Ovary (tissue), 9 donors: ENCODE results near the gene TACC2. TPM values are rescaled to one million over a fixed set of nuclear protein-coding genes. Genes with fewer than 3 reads are reported as not detected.

Experiments used
- DNase-seq, 5 donors: peaks; one replicate each; pipeline ENCODE4 v3.0.0-alpha.2; 2019 to 2020
- H3K27ac ChIP-seq, 2 donors: fragments of 200-600 bp; one replicate each; pipeline versions ENCODE4 v1.5.1 to v1.8.0; 2019 to 2022
- H3K27me3 ChIP-seq: fragments of 200-600 bp; one replicate; pipeline ENCODE4 v1.8.0; 2022
- H3K36me3 ChIP-seq: fragments of 200-600 bp; sonication (generic); one replicate; pipeline ENCODE4 v1.5.1; 2019
- H3K4me1 ChIP-seq: one replicate; pipeline ENCODE4 v1.8.1; 2013; ENCODE audit warnings: mild to moderate bottlenecking, moderate library complexity; ENCODE audit not compliant: insufficient read depth
- H3K4me3 ChIP-seq: fragments of 200-600 bp; sonication (generic); one replicate; pipeline ENCODE4 v1.5.1; 2017
- H3K9me3 ChIP-seq, 2 donors: fragments of 200-600 bp in 1 of 2; sonication (generic) in 1 of 2; one replicate each; pipeline versions ENCODE4 v1.5.1 to v1.8.1; 2013 to 2019; ENCODE audit warnings: mild to moderate bottlenecking in 1 of 2, moderate library complexity in 1 of 2
- EP300 ChIP-seq: sonication (generic); formaldehyde crosslinking; IDR thresholded peaks from one replicate; pipeline ENCODE4 v1.6.1; 2017; ENCODE audit warnings: antibody characterized with exemption
- POLR2A ChIP-seq: fragments of 450-650 bp; IDR thresholded peaks from one replicate; pipeline ENCODE4 v1.6.1; 2017; ENCODE audit warnings: antibody characterized with exemption, mild to moderate bottlenecking, moderate library complexity
- WGBS, 3 donors: extraction: QIAGEN DNeasy Blood & Tissue Kit in 1 of 3; methylation state at CpG; one replicate each; pipeline versions ENCODE4 v1.1.5 to v1.1.7; 2013 to 2017; 5-methylcytosine and 5-hydroxymethylcytosine counted together
- intact Hi-C, 4 donors: fragments of 100-400 bp; cut with DNase I; formaldehyde crosslinking; loops; one replicate each; pipeline versions ENCODE4 v1.11.0 to v1.15.1; 2022 to 2023
- polyA plus RNA-seq, 2 donors: library from polyadenylated mRNA; stranded (reverse); fragments of 200-250 nt in 1 of 2; fragments of 350-450 nt in 1 of 2; fragmentation: Illumina TruSeq in 1 of 2; extraction: RNeasy Lipid Tissue Mini Kit (QIAGEN cat#74804) in 1 of 2; gene quantifications; one replicate each; pipeline ENCODE4 v1.2.3, GENCODE V29; 2013 to 2014
- total RNA-seq, 7 donors: library from RNA; depleted of rRNA in 2 of 7; stranded (reverse); fragments of >200 nt in 2 of 7; fragmentation: NEBNext Ultra II Directional in 3 of 7; extraction: Animal tissue kit (Norgen Biotek cat#: 25700) in 3 of 7; gene quantifications; one replicate each; pipeline versions ENCODE4 v1.1.0 to v1.2.4, GENCODE V29; 2016 to 2023
- TF ChIP-seq, protein P1 (sequence below), 3 donors: fragments of 450-650 bp in 2 of 3; fragments of 200-600 bp in 1 of 3; IDR thresholded peaks; one replicate each; pipeline versions ENCODE4 v1.5.1 to v1.8.0; 2016 to 2022; ENCODE audit warnings: antibody characterized with exemption in 3 of 3, mild to moderate bottlenecking in 1 of 3
- donor health status: DM: no; HTN: no; CAD: no; lungs with moderate emphysema.
- donor health status: DM: no; HTN: no; CAD: no.
- donor health status: Bipolar disorder and iron deficiency.
- donor health status: DM: yes; HTN: yes; CAD: no.
- donor health status: DM: no; HTN: no; CAD: no.
- donor health status: DM: yes; HTN: yes; CAD: no.

The TACC2 gene
- total and polyA plus RNA-seq, 9 donors: 6.1 to 66.4 (median 14.2) TPM

DNA sequence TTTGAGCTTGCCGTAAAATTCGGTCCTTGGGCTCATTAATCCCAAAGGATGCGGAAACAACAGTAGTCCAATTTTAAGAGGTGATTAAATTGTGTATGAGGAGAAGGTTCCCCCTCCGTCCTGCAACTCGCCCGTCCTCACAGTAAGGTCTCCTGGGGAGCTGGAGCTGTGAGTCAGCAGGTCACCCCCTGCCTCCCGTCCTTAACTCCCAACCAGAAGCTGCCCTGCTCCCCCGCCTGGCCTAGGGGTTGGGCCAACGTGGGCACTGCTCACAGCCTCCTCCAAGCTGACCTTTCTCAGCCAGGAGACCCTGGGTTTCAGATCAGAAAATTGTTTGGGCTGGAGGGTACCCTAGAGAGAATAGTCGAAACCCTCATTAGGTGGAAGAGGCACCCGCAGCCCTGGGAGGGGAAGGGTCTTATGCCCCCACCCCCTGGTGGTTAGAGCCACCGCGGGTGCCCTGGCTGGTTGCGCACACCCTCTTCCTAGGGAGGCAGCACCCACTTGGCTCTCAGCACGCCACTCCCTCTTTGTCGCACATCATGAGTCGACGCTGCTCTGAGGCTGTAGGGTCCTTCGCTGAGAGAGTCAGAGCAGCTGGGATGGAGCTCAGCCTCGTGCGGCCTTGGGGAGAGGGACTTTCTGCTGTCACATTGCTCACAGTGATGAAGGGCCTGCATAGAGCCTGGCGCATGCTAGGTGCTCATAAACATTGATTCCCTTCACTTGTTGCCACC is 131.2 kb downstream of the TACC2 start:
- DNase-seq: no peak
- H3K4me3 ChIP-seq: no peak overlapping the region
- no peaks in the 10 kb centered on the region for H3K27me3 ChIP-seq
- no peaks in the 10 kb centered on the region for H3K36me3 ChIP-seq
- H3K9me3 ChIP-seq: no peaks in the 10 kb centered on the region
- 83 to 86% (median 85%) methylated on average over 22 of the region's 22 CpGs for WGBS, 3 donors
- no peak overlapping the region for H3K27ac ChIP-seq
- TF ChIP-seq, protein P1, sequence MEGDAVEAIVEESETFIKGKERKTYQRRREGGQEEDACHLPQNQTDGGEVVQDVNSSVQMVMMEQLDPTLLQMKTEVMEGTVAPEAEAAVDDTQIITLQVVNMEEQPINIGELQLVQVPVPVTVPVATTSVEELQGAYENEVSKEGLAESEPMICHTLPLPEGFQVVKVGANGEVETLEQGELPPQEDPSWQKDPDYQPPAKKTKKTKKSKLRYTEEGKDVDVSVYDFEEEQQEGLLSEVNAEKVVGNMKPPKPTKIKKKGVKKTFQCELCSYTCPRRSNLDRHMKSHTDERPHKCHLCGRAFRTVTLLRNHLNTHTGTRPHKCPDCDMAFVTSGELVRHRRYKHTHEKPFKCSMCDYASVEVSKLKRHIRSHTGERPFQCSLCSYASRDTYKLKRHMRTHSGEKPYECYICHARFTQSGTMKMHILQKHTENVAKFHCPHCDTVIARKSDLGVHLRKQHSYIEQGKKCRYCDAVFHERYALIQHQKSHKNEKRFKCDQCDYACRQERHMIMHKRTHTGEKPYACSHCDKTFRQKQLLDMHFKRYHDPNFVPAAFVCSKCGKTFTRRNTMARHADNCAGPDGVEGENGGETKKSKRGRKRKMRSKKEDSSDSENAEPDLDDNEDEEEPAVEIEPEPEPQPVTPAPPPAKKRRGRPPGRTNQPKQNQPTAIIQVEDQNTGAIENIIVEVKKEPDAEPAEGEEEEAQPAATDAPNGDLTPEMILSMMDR (IDR thresholded peaks at IDR 0.05): no peak
- no peak for TF ChIP-seq EP300
- TF ChIP-seq POLR2A: no peak
- peaks cover 2% of the 10 kb centered on the region for H3K4me1 ChIP-seq
- intact Hi-C loops: no loop called here

DNA sequence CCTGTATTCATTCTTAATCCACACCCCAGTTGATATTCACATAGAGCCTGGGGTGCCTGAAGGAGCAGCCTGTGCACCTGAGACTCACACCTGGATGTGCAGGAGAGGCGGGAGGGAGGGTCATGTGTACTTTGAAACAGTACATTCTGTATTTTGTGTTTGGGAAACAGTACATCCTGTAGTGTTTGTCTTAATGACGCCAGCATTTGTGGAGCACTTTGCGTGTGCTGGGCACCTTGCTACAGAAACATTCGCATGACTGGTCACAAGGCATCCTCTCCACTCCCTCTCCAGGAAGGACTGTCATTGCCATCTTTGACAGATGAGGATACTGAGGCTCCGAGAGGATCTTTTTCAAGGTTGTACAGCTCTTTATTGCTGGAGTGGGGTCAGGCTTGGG is 132.1 kb downstream of the TACC2 start:
- H3K36me3 ChIP-seq: no peaks in the 10 kb centered on the region
- WGBS, 3 donors: 94 to 95% (median 94%) methylated on average over 5 of the region's 5 CpGs
- DNase-seq: no peak
- no peaks in the 10 kb centered on the region for H3K27me3 ChIP-seq
- intact Hi-C loops: no loop called here
- H3K4me1 ChIP-seq: no peaks in the 10 kb centered on the region
- H3K4me3 ChIP-seq: no peak overlapping the region
- no peak overlapping the region for H3K27ac ChIP-seq
- TF ChIP-seq, protein P1 (IDR thresholded peaks at IDR 0.05): no peak
- TF ChIP-seq POLR2A: no peak
- TF ChIP-seq EP300: no peak
- H3K9me3 ChIP-seq: no peaks in the 10 kb centered on the region

DNA sequence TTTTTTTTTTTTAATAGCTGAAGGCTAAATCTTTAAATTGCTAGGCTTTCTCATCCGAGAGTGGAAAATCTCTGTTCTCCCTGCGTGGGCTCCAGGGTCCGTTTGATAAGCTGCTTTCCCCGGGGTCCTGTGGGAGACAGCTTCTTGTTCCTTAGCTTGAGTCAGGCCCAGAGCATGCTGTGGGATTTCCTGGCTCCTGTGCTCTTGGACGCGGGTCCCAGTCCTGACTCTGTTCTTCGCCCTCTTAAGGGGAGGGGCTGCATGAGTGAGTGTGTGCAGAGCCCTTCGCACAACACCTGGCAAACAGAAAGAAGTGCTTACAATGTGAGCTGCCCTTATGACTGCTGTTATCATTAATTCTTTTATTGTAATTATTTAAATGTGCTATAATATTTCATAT is 133.5 kb downstream of the TACC2 start:
- TF ChIP-seq, protein P1 (IDR thresholded peaks at IDR 0.05): no peak
- TF ChIP-seq EP300: no peak
- no peaks in the 10 kb centered on the region for H3K9me3 ChIP-seq
- 48 to 54% (median 50%) methylated on average over 8 of the region's 8 CpGs for WGBS, 3 donors
- H3K27ac ChIP-seq: no peak overlapping the region
- no peak for DNase-seq
- H3K4me3 ChIP-seq: no peak overlapping the region
- H3K27me3 ChIP-seq: no peaks in the 10 kb centered on the region
- H3K36me3 ChIP-seq: no peaks in the 10 kb centered on the region
- H3K4me1 ChIP-seq: peaks cover 2% of the 10 kb centered on the region
- intact Hi-C loops: no loop called here

DNA sequence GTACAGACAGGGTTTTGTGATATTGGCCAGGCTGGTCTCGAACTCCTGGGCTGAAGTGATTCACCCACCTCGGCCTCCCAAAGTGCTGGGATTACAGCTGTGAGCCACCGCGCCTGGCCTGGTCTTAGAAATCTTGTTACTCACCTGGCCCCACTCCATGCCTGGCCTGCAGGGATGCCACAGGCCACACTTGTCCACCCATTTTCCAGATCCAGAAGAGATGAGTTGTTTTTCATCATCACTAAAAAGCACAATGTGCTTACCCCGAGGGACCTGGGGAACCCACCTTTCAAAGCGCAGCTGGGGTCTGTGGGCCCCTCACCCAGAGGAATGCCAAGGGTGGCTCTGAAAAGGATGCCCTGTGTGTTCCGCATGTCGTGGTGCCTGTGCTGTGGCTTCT is 134.2 kb downstream of the TACC2 start:
- no peak for DNase-seq
- Histone ChIP-seq H3K27me3 (no peaks in the 10 kb centered on the region), H3K4me1 (peaks cover 2% of the 10 kb centered on the region), H3K9me3 (no peaks in the 10 kb centered on the region), H3K27ac (no peak overlapping the region), H3K36me3 (no peaks in the 10 kb centered on the region), H3K4me3 (no peak overlapping the region)
- TF ChIP-seq EP300: no peak
- TF ChIP-seq POLR2A: no peak
- TF ChIP-seq, protein P1 (IDR thresholded peaks at IDR 0.05): no peak
- intact Hi-C loops: no loop called here
- 69 to 90% (median 85%) methylated on average over 8 of the region's 8 CpGs for WGBS, 3 donors
